ENCODE results near the gene ZPLD1. TPM values are rescaled to one million over a fixed set of nuclear protein-coding genes. Genes with fewer than 3 reads are reported as not detected.

ZPLD1 gene
- total RNA-seq, 3 donors from 2014 or later: 0.32 TPM; not detected in 2

- DNase-seq (no peak), ATAC-seq (no peak)
- no peak overlapping the region for H3K4me3 ChIP-seq
- no peaks in the 10 kb centered on the region for H3K4me1 ChIP-seq (ENCODE audit: low read depth)
- no peaks in the 10 kb centered on the region for H3K36me3 ChIP-seq (ENCODE audit: low read depth)
- H3K9me3 ChIP-seq: no peaks in the 10 kb centered on the region
- TF ChIP-seq, protein P1, sequence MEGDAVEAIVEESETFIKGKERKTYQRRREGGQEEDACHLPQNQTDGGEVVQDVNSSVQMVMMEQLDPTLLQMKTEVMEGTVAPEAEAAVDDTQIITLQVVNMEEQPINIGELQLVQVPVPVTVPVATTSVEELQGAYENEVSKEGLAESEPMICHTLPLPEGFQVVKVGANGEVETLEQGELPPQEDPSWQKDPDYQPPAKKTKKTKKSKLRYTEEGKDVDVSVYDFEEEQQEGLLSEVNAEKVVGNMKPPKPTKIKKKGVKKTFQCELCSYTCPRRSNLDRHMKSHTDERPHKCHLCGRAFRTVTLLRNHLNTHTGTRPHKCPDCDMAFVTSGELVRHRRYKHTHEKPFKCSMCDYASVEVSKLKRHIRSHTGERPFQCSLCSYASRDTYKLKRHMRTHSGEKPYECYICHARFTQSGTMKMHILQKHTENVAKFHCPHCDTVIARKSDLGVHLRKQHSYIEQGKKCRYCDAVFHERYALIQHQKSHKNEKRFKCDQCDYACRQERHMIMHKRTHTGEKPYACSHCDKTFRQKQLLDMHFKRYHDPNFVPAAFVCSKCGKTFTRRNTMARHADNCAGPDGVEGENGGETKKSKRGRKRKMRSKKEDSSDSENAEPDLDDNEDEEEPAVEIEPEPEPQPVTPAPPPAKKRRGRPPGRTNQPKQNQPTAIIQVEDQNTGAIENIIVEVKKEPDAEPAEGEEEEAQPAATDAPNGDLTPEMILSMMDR (IDR thresholded peaks at IDR 0.05): no peak
- intact Hi-C loops (cut with DNase I, micrococcal nuclease): no loop called here
Measured at GRCh38 chr3:102460579-102460978, 25.8 kb downstream of the ZPLD1 start.

- H3K9me3 ChIP-seq: no peaks in the 10 kb centered on the region
- intact Hi-C loops (cut with DNase I, micrococcal nuclease): no loop called here
- H3K36me3 ChIP-seq (ENCODE audit: low read depth): no peaks in the 10 kb centered on the region
- no peaks in the 10 kb centered on the region for H3K4me1 ChIP-seq (ENCODE audit: low read depth)
- no peak for ATAC-seq
- TF ChIP-seq, protein P1 (IDR thresholded peaks at IDR 0.05): no peak
- no peak for DNase-seq
- H3K4me3 ChIP-seq: no peak overlapping the region
Measured at GRCh38 chr3:102464261-102464660, 29.4 kb downstream of the ZPLD1 start.

DNA sequence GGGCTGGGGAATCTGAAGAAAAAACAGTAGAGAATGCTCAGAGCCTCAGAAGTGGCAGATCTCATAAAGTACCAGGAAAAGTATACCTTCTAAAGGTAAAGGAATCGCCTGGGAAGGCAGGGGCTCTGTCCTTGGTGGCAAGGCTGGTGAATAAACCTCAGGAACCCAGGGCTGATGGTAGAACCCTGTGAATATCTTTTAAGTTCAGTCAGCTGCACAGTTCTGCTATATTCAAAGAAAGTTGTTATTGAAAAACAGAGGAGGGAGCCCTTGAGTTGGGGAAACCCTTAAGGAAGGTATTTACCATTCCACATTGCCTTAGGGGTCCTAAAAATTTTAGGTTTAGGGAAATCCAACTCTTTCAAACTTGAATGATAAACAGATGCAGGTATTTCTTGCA lies 31.2 kb downstream of the ZPLD1 start:
- TF ChIP-seq, protein P1 (IDR thresholded peaks at IDR 0.05): no peak
- ATAC-seq: no peak
- no peak for DNase-seq
- Histone ChIP-seq H3K4me3 (no peak overlapping the region), H3K9me3 (no peaks in the 10 kb centered on the region), H3K4me1 (ENCODE audit: low read depth) (no peaks in the 10 kb centered on the region), H3K36me3 (ENCODE audit: low read depth) (no peaks in the 10 kb centered on the region)
- intact Hi-C loops (cut with DNase I, micrococcal nuclease): no loop called here

DNA sequence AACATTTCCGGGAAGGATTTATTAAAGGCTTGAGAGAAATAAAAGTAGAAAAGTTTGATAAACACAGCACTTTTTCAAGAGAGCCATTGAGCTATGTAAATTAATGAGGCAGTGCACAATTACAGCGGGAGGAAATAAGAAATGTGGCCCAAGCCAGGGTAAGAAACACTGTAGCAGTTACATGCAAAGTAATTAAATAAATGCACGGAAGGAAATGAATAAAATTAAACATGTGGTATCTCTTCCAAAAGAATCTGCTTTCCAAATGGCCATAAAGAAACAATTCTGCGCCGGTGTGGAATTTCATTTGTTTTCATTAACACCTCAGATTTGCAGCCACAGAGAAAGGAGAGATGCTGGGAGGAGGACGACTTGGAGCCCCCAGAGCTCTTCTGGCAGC lies 35.3 kb downstream of the ZPLD1 start:
- TF ChIP-seq, protein P1 (IDR thresholded peaks at IDR 0.05): no peak
- ATAC-seq (no peak), DNase-seq (no peak)
- H3K4me3 ChIP-seq: no peak overlapping the region
- no peaks in the 10 kb centered on the region for H3K36me3 ChIP-seq (ENCODE audit: low read depth)
- H3K9me3 ChIP-seq: no peaks in the 10 kb centered on the region
- intact Hi-C loops (cut with DNase I, micrococcal nuclease): no loop called here
- H3K4me1 ChIP-seq (ENCODE audit: low read depth): no peaks in the 10 kb centered on the region

GRCh38 chr3:102471001-102471400 lies 36.2 kb downstream of the ZPLD1 start:
- no peaks in the 10 kb centered on the region for H3K9me3 ChIP-seq
- no peak for ATAC-seq
- H3K4me3 ChIP-seq: no peak overlapping the region
- no peaks in the 10 kb centered on the region for H3K36me3 ChIP-seq (ENCODE audit: low read depth)
- intact Hi-C loops (cut with DNase I, micrococcal nuclease): no loop called here
- TF ChIP-seq, protein P1 (IDR thresholded peaks at IDR 0.05): no peak
- H3K4me1 ChIP-seq (ENCODE audit: low read depth): no peaks in the 10 kb centered on the region
- no peak for DNase-seq

GRCh38 chr3:102471491-102471890 lies 36.7 kb downstream of the ZPLD1 start:
- DNase-seq: no peak
- no peak for ATAC-seq
- Histone ChIP-seq H3K4me3 (no peak overlapping the region), H3K9me3 (no peaks in the 10 kb centered on the region), H3K36me3 (ENCODE audit: low read depth) (no peaks in the 10 kb centered on the region), H3K4me1 (ENCODE audit: low read depth) (no peaks in the 10 kb centered on the region)
- intact Hi-C loops (cut with DNase I, micrococcal nuclease): no loop called here
- TF ChIP-seq, protein P1 (IDR thresholded peaks at IDR 0.05): no peak
